ENCODE measurements around the gene VRK2. TPM values are rescaled to one million over a fixed set of nuclear protein-coding genes. Genes with fewer than 3 reads are reported as not detected.
"Not testable (repeated sequence)": the region's sequence is repeated elsewhere in the genome, so short reads cannot be mapped to it uniquely, and the experiment has no call there.

The VRK2 gene
- total and polyA plus RNA-seq, 4 donors: 7.5 to 19.6 (median 9.6) TPM

DNA sequence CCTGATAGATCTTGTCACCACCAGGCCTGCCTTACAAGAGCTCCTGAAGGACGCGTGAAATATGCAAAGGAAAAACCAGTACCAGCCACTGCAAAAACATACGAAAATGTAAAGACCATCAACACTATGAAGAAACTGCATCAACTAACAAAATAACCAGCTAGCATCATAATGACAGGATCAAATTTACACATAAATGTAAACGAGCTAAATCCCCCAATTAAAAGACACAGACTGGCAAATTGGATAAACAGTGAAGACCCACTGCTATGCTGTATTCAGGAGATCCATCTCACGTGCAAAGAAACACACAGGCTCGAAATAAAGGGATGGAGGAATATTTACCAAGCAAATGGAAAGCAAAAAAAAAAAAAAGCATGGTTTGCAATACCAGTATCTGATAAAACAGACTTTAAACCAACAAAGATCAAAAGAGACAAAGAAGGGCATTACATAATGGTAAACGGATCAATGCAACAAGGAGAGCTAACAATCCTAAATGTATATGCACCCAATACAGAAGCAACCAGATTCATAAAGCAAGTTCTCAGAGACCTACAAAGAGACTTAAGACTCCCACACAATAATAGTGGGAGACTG, 123.8 kb downstream of the VRK2 start:
- H3K27me3 ChIP-seq (ENCODE audit: control insufficient read depth, insufficient read depth, low read length); H3K9me3 ChIP-seq (ENCODE audit: control insufficient read depth, insufficient read depth, low read length); DNase-seq (ENCODE audit: low read depth in 4 of 6, low spot score in 6 of 6); H3K4me1 ChIP-seq (ENCODE audit: control insufficient read depth, insufficient read depth, low read length); H3K4me3 ChIP-seq (ENCODE audit: low read depth, low read length); H3K27ac ChIP-seq (ENCODE audit: low read depth, low read length); H3K36me3 ChIP-seq (ENCODE audit: control insufficient read depth, insufficient read depth, low read length): not testable (repeated sequence)
- 100% methylated on average over 4 of the region's 7 CpGs for WGBS (ENCODE audit: insufficient coverage)

DNA sequence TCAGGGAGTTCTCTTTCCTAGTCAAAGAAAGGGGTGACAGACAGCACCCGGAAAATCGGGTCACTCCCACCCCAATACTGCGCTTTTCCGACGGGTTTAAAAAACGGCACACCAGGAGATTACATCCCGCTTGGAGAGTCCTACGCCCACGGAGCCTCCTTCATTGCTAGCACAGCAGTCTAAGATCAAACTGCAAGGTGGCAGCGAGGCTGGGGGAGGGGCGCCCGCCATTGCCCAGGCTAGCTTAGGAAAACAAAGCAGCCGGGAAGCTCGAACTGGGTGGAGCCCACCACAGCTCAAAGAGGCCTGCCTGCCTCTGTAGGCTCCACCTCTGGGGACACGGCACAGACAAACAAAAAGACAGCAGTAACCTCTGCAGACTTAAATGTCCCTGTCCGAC, 125.2 kb downstream of the VRK2 start:
- 95% methylated on average over 16 of the region's 16 CpGs for WGBS (ENCODE audit: insufficient coverage)

GRCh38 chr2:58177187-58177586, 130.6 kb downstream of the VRK2 start:
- not testable (repeated sequence) for H3K9me3 ChIP-seq (ENCODE audit: control insufficient read depth, insufficient read depth, low read length); H3K27me3 ChIP-seq (ENCODE audit: control insufficient read depth, insufficient read depth, low read length); H3K27ac ChIP-seq (ENCODE audit: low read depth, low read length); H3K4me1 ChIP-seq (ENCODE audit: control insufficient read depth, insufficient read depth, low read length); H3K36me3 ChIP-seq (ENCODE audit: control insufficient read depth, insufficient read depth, low read length); DNase-seq (ENCODE audit: low read depth in 4 of 6, low spot score in 6 of 6); H3K4me3 ChIP-seq (ENCODE audit: low read depth, low read length)
- no CpG with 5 or more reads among the region's 4 CpGs for WGBS (ENCODE audit: insufficient coverage)

More for the DNA sequence above, 125.2 kb downstream of the VRK2 start:
- H3K36me3 ChIP-seq (ENCODE audit: control insufficient read depth, insufficient read depth, low read length); H3K27ac ChIP-seq (ENCODE audit: low read depth, low read length); DNase-seq (ENCODE audit: low read depth in 4 of 6, low spot score in 6 of 6); H3K27me3 ChIP-seq (ENCODE audit: control insufficient read depth, insufficient read depth, low read length); H3K4me1 ChIP-seq (ENCODE audit: control insufficient read depth, insufficient read depth, low read length); H3K4me3 ChIP-seq (ENCODE audit: low read depth, low read length); H3K9me3 ChIP-seq (ENCODE audit: control insufficient read depth, insufficient read depth, low read length): not testable (repeated sequence)

DNA sequence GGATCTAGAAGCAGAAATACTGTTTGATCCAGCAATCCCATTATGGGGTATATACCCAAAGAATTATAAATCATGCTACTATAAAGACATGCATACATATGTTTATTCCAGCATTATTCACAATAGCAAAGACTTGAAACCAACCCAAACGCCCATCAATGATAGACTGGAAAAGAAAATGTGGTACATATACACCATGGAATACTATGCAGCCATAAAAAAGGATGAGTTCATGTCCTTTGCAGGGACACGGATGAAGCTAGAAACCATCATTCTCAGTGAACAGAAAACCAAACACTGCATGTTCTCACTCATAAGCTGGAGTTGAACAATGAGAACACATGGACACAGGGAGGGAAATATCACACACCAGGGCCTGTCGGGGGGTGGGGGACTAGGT, 133.6 kb downstream of the VRK2 start:
- 100% methylated on average over 1 of the region's 3 CpGs for WGBS (ENCODE audit: insufficient coverage)
- not testable (repeated sequence) for DNase-seq (ENCODE audit: low read depth in 4 of 6, low spot score in 6 of 6); H3K36me3 ChIP-seq (ENCODE audit: control insufficient read depth, insufficient read depth, low read length); H3K27me3 ChIP-seq (ENCODE audit: control insufficient read depth, insufficient read depth, low read length); H3K4me3 ChIP-seq (ENCODE audit: low read depth, low read length); H3K9me3 ChIP-seq (ENCODE audit: control insufficient read depth, insufficient read depth, low read length); H3K4me1 ChIP-seq (ENCODE audit: control insufficient read depth, insufficient read depth, low read length); H3K27ac ChIP-seq (ENCODE audit: low read depth, low read length)

- Histone ChIP-seq H3K27me3 (ENCODE audit: control insufficient read depth, insufficient read depth, low read length) (no peaks in the 10 kb centered on the region), H3K4me3 (ENCODE audit: low read depth, low read length) (no peak overlapping the region), H3K4me1 (ENCODE audit: control insufficient read depth, insufficient read depth, low read length) (no peaks in the 10 kb centered on the region), H3K27ac (ENCODE audit: low read depth, low read length) (no peak overlapping the region), H3K36me3 (ENCODE audit: control insufficient read depth, insufficient read depth, low read length) (no peaks in the 10 kb centered on the region), H3K9me3 (ENCODE audit: control insufficient read depth, insufficient read depth, low read length) (no peaks in the 10 kb centered on the region)
- WGBS (ENCODE audit: insufficient coverage): no CpG with 5 or more reads among the region's 5 CpGs
- DNase-seq (ENCODE audit: low read depth in 4 of 6, low spot score in 6 of 6): no peak
Observed at GRCh38 chr2:58180635-58181034, 134.0 kb downstream of the VRK2 start.

- H3K4me1 ChIP-seq (ENCODE audit: control insufficient read depth, insufficient read depth, low read length): no peaks in the 10 kb centered on the region
- no peak overlapping the region for H3K27ac ChIP-seq (ENCODE audit: low read depth, low read length)
- no peaks in the 10 kb centered on the region for H3K27me3 ChIP-seq (ENCODE audit: control insufficient read depth, insufficient read depth, low read length)
- no peaks in the 10 kb centered on the region for H3K9me3 ChIP-seq (ENCODE audit: control insufficient read depth, insufficient read depth, low read length)
- no CpG with 5 or more reads among the region's 1 CpG for WGBS (ENCODE audit: insufficient coverage)
- H3K36me3 ChIP-seq (ENCODE audit: control insufficient read depth, insufficient read depth, low read length): no peaks in the 10 kb centered on the region
- no peak for DNase-seq (ENCODE audit: low read depth in 4 of 6, low spot score in 6 of 6)
- H3K4me3 ChIP-seq (ENCODE audit: low read depth, low read length): no peak overlapping the region
Observed at GRCh38 chr2:58182527-58182926, 135.9 kb downstream of the VRK2 start.

- WGBS (ENCODE audit: insufficient coverage): no CpG with 5 or more reads among the region's 4 CpGs
Observed at GRCh38 chr2:58186501-58186900, 139.9 kb downstream of the VRK2 start.

GRCh38 chr2:58187022-58187421, 140.4 kb downstream of the VRK2 start:
- not testable (repeated sequence) for H3K36me3 ChIP-seq (ENCODE audit: control insufficient read depth, insufficient read depth, low read length); H3K27ac ChIP-seq (ENCODE audit: low read depth, low read length)
- WGBS (ENCODE audit: insufficient coverage): no CpG with 5 or more reads among the region's 6 CpGs

More at GRCh38 chr2:58186501-58186900, 139.9 kb downstream of the VRK2 start:
- Histone ChIP-seq H3K4me3 (ENCODE audit: low read depth, low read length) (no peak overlapping the region), H3K4me1 (ENCODE audit: control insufficient read depth, insufficient read depth, low read length) (no peaks in the 10 kb centered on the region), H3K36me3 (ENCODE audit: control insufficient read depth, insufficient read depth, low read length) (peaks cover 4% of the 10 kb centered on the region), H3K9me3 (ENCODE audit: control insufficient read depth, insufficient read depth, low read length) (no peaks in the 10 kb centered on the region), H3K27me3 (ENCODE audit: control insufficient read depth, insufficient read depth, low read length) (no peaks in the 10 kb centered on the region), H3K27ac (ENCODE audit: low read depth, low read length) (no peak overlapping the region)
- no peak for DNase-seq (ENCODE audit: low read depth in 4 of 6, low spot score in 6 of 6)

DNA sequence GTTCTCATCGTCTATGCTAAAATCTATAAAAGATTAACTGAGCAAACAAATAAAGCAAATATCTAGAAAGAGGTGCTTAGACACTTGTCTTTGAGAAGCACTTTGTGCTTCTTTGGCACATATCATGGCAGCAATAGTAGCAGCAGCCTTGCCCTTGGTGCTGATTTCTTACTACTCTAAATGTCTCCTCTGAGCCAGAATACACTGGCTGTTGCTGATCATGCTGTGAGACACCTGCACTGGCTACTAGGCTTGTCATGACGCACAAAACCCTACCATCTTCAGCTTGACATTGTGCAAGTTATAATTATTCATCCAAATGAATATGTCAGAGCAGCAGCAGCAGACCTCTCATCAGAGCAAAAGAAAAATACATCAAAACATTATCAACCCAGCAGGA, 147.9 kb downstream of the VRK2 start:
- Histone ChIP-seq H3K4me3 (ENCODE audit: low read depth, low read length) (no peak overlapping the region), H3K27ac (ENCODE audit: low read depth, low read length) (no peak overlapping the region), H3K27me3 (ENCODE audit: control insufficient read depth, insufficient read depth, low read length) (no peaks in the 10 kb centered on the region), H3K36me3 (ENCODE audit: control insufficient read depth, insufficient read depth, low read length) (peaks cover 3% of the 10 kb centered on the region), H3K4me1 (ENCODE audit: control insufficient read depth, insufficient read depth, low read length) (no peaks in the 10 kb centered on the region), H3K9me3 (ENCODE audit: control insufficient read depth, insufficient read depth, low read length) (no peaks in the 10 kb centered on the region)
- DNase-seq (ENCODE audit: low read depth in 4 of 6, low spot score in 6 of 6): peak in 2 of 6 donors; percentile 5 to 45
- no CpG with 5 or more reads among the region's 2 CpGs for WGBS (ENCODE audit: insufficient coverage)

More at GRCh38 chr2:58187022-58187421, 140.4 kb downstream of the VRK2 start:
- DNase-seq (ENCODE audit: low read depth in 4 of 6, low spot score in 6 of 6); H3K9me3 ChIP-seq (ENCODE audit: control insufficient read depth, insufficient read depth, low read length); H3K4me1 ChIP-seq (ENCODE audit: control insufficient read depth, insufficient read depth, low read length); H3K4me3 ChIP-seq (ENCODE audit: low read depth, low read length); H3K27me3 ChIP-seq (ENCODE audit: control insufficient read depth, insufficient read depth, low read length): not testable (repeated sequence)

DNA sequence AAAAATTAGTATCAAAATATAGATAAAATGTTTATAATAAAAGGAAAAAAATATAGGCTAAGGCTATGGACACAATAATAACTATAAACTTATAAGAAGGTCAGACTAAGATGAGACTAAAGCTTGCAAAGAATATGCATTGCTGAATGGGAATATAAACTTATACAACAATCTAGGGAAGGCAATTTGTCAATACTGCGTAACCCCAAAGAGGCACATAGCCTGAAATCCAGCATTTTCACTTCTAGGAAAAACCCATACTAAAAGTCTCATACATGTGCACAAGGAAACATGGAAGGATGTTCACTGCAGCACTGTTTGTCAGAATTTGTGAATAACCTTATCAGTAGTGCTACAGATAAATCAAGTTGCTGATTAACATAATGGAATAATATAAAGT, 149.1 kb downstream of the VRK2 start:
- no peaks in the 10 kb centered on the region for H3K9me3 ChIP-seq (ENCODE audit: control insufficient read depth, insufficient read depth, low read length)
- H3K36me3 ChIP-seq (ENCODE audit: control insufficient read depth, insufficient read depth, low read length): peaks cover 3% of the 10 kb centered on the region
- DNase-seq (ENCODE audit: low read depth in 4 of 6, low spot score in 6 of 6): no peak
- no peaks in the 10 kb centered on the region for H3K4me1 ChIP-seq (ENCODE audit: control insufficient read depth, insufficient read depth, low read length)
- no peak overlapping the region for H3K4me3 ChIP-seq (ENCODE audit: low read depth, low read length)
- H3K27ac ChIP-seq (ENCODE audit: low read depth, low read length): no peak overlapping the region
- WGBS (ENCODE audit: insufficient coverage): no CpG with 5 or more reads among the region's 1 CpG
- H3K27me3 ChIP-seq (ENCODE audit: control insufficient read depth, insufficient read depth, low read length): no peaks in the 10 kb centered on the region

Data from spinal cord (tissue), 10 donors.